OCI-LY7 (cell line): ENCODE results near the gene PRSS16.

ENCODE experiments used
- CTCF ChIP-seq: fragments of 200-600 bp; sonication (generic); conservative IDR thresholded peaks from 2 replicates; pipeline ENCODE4 v1.5.1; 2014; ENCODE audit warnings: mild to moderate bottlenecking, antibody characterized with exemption, low read length, moderate library complexity, mixed read lengths
- EZH2phosphoT487 ChIP-seq: fragments of 200-600 bp; sonication (generic); IDR thresholded peaks from 2 replicates; pipeline ENCODE4 v1.6.1; 2018; ENCODE audit warnings: low read depth, borderline replicate concordance, mild to moderate bottlenecking, mixed run types, antibody characterized with exemption, low read length, moderate library complexity, mixed read lengths

- TF ChIP-seq CTCF (no peak), EZH2phosphoT487 (no peak)
These were observed 6.1 kb upstream of the PRSS16 start for GRCh38 chr6:27241443-27241842.
